Ectodermal cell (in vitro differentiated cells): ENCODE measurements around the gene TAF6.
A peak's percentile ranks its signal among the peaks of the same experiment; 100 is the strongest.

Source experiments
- H3K27ac ChIP-seq: 2 replicates; pipeline ENCODE4 v1.7.0; 2013; ENCODE audit warnings: mild to moderate bottlenecking, low read depth, low read length; ENCODE audit not compliant: insufficient read depth, poor library complexity, severe bottlenecking
- H3K27me3 ChIP-seq: 2 replicates; pipeline ENCODE4 v1.7.0; 2013; ENCODE audit warnings: mild to moderate bottlenecking, low read length; ENCODE audit not compliant: insufficient read depth, control insufficient read depth, poor library complexity, severe bottlenecking
- H3K36me3 ChIP-seq: one replicate; pipeline ENCODE4 v1.7.0; 2013; ENCODE audit warnings: low read length; ENCODE audit not compliant: control insufficient read depth, insufficient read depth
- H3K4me1 ChIP-seq: one replicate; pipeline ENCODE4 v1.7.0; 2013; ENCODE audit warnings: low read length; ENCODE audit not compliant: control insufficient read depth, insufficient read depth
- H3K4me3 ChIP-seq: 2 replicates; pipeline ENCODE4 v1.7.0; 2013; ENCODE audit warnings: low read depth, low read length, control low read depth; ENCODE audit not compliant: insufficient read depth
- H3K9me3 ChIP-seq: 2 replicates; pipeline ENCODE4 v1.7.0; 2013; ENCODE audit warnings: mild to moderate bottlenecking, low read length, moderate library complexity; ENCODE audit not compliant: control insufficient read depth
- WGBS, 2 experiments: methylation state at CpG; one replicate each; pipeline ENCODE4 v1.1.7; 2013; ENCODE audit warnings: missing lambda C conversion rate in 2 of 2; 5-methylcytosine and 5-hydroxymethylcytosine counted together

The TAF6 gene

DNA sequence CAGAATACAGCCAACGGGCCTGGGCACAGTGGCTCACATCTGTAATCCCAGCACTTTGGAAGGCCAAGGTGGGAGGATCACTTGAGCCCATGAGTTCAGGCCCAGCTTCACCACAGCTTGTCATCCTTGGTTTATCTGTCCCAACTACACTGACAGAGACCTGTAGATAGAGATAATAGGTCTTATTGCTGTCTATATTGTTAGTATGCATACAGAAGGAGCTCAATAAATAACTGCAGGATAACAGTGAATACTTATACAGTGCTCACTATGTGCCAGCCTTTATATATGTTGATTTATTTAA lies 1.5 kb upstream of the TAF6 start:
- Histone ChIP-seq H3K4me3 (peak overlapping the region; percentile 83), H3K9me3 (no peaks in the 10 kb centered on the region), H3K27me3 (no peaks in the 10 kb centered on the region), H3K36me3 (no peaks in the 10 kb centered on the region), H3K27ac (no peak overlapping the region), H3K4me1 (peaks cover 3% of the 10 kb centered on the region)
- WGBS, 2 experiments = 49 to 58% methylated on average over 1 of the region's 1 CpG

DNA sequence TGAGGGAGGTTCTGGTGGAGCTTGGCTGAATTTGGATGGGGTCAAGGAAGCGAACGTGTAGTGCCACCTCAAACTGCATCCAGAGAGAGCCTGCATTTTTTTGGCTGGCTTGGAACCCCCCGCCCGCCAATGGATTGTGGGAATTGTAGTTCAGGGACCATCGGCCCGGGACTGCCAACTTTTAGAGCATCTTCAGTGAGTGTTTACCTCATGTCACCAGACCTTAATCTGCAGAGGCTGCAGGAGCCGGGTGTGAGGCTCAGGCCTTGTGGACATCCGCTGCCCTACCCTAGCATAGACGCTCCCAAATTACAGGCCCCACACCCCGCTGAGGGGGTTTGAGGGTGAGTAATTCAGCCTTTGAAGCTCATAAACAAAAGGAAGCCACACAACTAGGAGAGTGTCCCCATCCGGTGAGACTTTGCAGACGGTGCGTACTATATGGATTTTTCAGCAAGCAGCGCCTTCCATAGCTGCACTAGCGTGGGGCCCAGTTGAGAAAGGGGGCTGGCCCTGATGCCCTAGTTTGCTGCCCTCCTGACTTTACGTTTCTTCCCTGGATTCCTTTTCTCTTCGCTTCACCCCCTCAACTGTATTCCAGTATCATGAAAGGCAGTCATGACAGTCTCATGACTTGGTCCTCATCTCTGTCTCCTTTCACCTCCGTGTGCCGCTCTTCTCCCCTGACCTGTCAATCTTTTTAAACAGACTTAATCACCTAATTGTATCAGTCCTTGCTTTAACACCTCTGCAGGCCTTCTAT lies 993 bp upstream of the TAF6 start:
- no peaks in the 10 kb centered on the region for H3K27me3 ChIP-seq
- no peaks in the 10 kb centered on the region for H3K36me3 ChIP-seq
- H3K4me3 ChIP-seq = peak overlapping the region; percentile 83
- no peaks in the 10 kb centered on the region for H3K9me3 ChIP-seq
- H3K4me1 ChIP-seq = peaks cover 3% of the 10 kb centered on the region
- H3K27ac ChIP-seq = peak overlapping the region; percentile 99
- WGBS, 2 experiments = 13 to 16% methylated on average over 19 of the region's 19 CpGs

DNA sequence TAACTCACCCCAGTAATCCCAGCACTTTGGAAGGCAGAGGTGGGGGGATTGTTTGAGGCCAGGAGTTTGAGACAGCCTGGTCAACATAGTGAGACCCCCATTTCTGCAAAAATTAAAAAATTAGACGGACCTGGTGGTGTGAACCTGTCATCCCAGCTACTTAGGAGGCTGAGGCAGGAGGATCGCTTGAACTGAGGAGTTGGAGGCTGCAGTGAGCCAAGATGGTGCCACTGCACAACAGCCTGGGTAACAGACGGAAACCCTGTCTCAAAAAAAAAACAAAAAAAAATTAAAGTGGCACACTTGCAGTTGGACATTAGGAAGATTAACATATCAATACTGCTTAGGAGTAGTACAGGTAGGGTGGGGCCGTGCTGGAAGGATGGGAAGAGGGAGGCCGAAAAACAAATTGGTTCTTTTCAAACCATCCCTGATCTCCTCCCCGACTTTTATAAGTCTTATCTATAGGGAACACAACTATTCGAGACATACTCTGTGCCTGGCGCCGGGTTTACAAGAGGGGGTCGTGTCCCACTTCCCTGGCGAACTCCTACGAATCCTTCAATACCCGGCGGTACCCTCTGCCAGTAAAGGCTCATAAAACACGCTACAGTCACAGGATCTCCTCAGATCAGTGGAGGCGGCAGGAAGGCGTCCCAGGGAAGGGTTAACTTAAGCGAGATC lies 628 bp downstream of the TAF6 start:
- Histone ChIP-seq H3K4me1 (peaks cover 3% of the 10 kb centered on the region), H3K4me3 (peak overlapping the region; percentile 83), H3K27ac (no peak overlapping the region), H3K9me3 (no peaks in the 10 kb centered on the region), H3K36me3 (peaks cover 7% of the 10 kb centered on the region), H3K27me3 (no peaks in the 10 kb centered on the region)
- WGBS, 2 experiments = 20 to 21% methylated on average over 18 of the region's 18 CpGs

DNA sequence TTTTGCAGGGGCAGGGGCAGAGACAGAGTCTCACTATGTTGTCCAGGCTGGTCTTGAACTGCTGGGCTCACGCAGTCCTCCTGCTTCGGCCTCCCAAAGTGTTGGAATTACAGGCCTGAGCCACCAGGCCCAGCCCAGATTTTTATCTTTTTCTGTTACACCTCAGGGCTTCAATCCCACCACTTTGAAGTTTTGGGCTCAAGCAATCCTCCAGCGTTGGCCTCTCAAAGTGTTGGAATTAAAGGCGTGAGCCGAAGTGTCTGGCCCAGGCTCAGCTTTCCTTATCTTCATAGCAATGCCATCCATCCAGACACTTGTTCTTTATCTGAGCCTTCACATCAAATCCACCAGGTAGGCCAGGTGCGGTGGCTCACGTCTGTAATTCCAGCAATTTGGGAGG lies 4.1 kb downstream of the TAF6 start:
- Histone ChIP-seq H3K4me1 (no peaks in the 10 kb centered on the region), H3K27me3 (no peaks in the 10 kb centered on the region), H3K36me3 (peaks cover 28% of the 10 kb centered on the region), H3K9me3 (no peaks in the 10 kb centered on the region), H3K4me3 (no peak overlapping the region), H3K27ac (no peak overlapping the region)
- 92 to 95% methylated on average over 7 of the region's 7 CpGs for WGBS, 2 experiments

DNA sequence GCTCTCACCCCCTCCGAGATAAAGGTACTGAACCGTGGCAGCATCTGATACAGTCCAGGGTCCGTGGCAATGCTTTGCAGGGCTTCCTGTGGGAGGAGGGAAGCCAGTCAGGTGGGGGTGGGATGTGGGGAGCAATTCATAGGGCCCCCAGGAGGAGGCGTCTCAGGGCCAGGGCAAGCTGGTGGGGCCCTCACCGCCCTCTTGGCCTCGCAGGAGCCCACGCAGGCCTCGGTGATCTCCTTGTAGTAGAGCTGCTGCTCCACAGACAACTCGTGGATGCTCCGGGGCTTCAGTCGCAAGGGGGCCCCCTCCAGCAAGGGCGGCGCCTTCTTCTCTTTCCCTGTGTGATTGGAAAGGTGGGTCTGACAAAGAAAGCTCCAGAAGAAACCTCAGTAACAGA lies 7.2 kb downstream of the TAF6 start:
- Histone ChIP-seq H3K4me3 (no peak overlapping the region), H3K4me1 (no peaks in the 10 kb centered on the region), H3K36me3 (peaks cover 52% of the 10 kb centered on the region), H3K27ac (no peak overlapping the region), H3K9me3 (no peaks in the 10 kb centered on the region), H3K27me3 (no peaks in the 10 kb centered on the region)
- WGBS, 2 experiments = 94 to 96% methylated on average over 13 of the region's 13 CpGs

DNA sequence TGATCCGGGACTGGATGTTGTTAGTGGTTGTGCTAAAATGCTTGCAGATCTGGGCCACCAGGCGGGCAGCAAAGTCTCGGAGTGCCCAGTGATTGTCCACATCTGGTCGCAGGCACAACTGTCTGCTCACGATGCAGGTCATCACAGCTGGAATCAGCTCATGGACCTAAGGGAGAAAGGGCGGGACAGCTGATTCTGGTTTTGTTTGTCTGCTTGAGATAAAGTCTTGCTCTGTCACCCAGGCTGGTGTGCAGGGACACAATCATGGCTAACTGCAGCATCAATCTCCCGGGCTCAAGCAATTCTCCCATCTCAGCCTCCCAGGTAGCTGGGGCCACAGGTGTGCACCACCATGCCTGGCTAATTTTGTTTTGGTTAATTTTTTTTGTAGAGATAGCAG lies 8.0 kb downstream of the TAF6 start:
- Histone ChIP-seq H3K9me3 (no peaks in the 10 kb centered on the region), H3K36me3 (peaks cover 53% of the 10 kb centered on the region), H3K27me3 (no peaks in the 10 kb centered on the region), H3K27ac (no peak overlapping the region), H3K4me1 (no peaks in the 10 kb centered on the region), H3K4me3 (no peak overlapping the region)
- WGBS, 2 experiments = 95 to 96% methylated on average over 7 of the region's 7 CpGs

DNA sequence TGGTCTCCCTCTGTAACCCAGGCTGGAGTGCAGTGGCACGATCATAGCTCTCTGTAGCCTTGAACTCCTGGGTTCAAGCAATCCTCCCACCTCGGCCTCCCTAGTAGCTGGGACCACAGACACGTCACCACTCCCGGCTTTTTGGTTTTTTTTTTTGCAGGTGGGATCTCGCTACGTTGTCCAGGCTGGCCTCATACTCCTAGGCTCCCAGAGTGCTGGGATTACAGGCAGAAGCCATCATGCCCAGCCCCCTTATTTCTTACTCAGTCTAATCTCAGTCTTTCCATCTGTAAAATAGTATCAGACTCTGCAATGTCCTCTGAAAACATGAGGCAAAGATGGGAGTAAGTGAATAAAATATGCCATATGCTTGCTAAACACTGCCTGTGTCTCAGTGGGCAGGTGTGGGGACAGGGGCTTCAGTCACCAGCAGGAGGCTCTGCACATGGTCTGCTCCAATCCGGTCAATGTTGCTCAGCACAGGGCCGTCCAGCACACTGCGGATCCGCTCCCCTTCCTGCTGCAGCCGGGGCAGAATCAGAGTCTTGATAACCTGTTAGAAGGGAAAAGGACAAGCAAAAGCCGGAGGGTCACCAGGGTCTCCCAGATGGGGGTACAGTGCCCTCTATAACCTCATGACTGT lies 9.5 kb downstream of the TAF6 start:
- H3K36me3 ChIP-seq = peaks cover 66% of the 10 kb centered on the region
- H3K27ac ChIP-seq = no peak overlapping the region
- no peak overlapping the region for H3K4me3 ChIP-seq
- H3K9me3 ChIP-seq = no peaks in the 10 kb centered on the region
- no peaks in the 10 kb centered on the region for H3K27me3 ChIP-seq
- H3K4me1 ChIP-seq = no peaks in the 10 kb centered on the region
- WGBS, 2 experiments = 85 to 86% methylated on average over 12 of the region's 12 CpGs

DNA sequence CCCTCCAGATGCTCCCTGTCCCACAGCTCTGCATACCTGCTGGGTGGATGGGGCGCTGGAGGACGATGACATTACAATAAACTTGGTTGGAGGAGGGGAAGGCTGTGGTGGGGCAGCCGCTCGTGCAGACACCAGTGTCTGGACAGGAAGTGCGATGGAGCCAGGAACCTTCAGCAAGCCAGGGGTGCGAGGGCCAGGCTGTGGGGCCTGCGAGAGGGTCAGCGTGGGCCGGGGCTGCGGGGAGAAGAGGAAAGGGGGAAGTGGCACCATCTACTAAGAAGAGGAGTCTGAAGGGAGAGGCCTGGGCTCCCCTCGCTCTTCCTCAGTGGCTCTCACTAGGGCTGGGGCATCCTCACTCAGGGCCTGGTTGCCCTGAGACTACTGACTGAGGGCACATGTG lies 11.3 kb downstream of the TAF6 start:
- Histone ChIP-seq H3K27ac (no peak overlapping the region), H3K4me1 (no peaks in the 10 kb centered on the region), H3K27me3 (no peaks in the 10 kb centered on the region), H3K4me3 (no peak overlapping the region), H3K36me3 (peaks cover 54% of the 10 kb centered on the region), H3K9me3 (no peaks in the 10 kb centered on the region)
- WGBS, 2 experiments = 94 to 96% methylated on average over 11 of the region's 11 CpGs

DNA sequence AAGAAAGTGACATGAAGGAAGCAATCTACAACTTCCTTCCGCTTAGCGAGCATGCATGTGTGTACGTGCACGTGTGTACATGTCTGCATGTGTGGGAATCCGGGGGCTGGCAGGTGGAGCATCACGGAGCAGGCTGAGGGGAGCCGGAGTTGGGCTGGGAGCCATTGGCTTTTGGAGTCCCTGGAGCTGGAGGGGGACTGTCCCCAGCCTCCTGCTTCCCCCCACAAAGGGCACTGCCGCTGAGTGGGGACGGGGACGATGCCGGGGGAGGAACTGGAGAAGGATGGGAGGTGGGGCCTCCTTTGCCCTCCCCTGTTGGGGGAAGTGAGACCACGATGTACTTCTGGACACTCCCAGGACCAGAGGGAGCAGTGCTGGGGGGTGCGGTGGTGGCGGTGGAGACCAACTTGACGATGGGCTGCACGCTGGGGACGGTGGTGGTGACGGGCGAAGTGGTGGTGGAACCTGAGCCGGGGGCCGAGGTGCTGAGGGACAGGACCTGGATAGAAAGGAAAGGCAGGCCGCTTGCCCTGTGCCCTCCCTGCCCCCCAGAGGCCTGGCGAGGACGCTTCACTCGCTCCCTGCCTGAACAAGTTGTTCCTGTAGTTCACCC lies 11.9 kb downstream of the TAF6 start:
- no peak overlapping the region for H3K4me3 ChIP-seq
- H3K9me3 ChIP-seq = no peaks in the 10 kb centered on the region
- H3K27ac ChIP-seq = no peak overlapping the region
- no peaks in the 10 kb centered on the region for H3K27me3 ChIP-seq
- 94 to 96% methylated on average over 25 of the region's 25 CpGs for WGBS, 2 experiments
- H3K4me1 ChIP-seq = no peaks in the 10 kb centered on the region
- H3K36me3 ChIP-seq = peaks cover 53% of the 10 kb centered on the region

DNA sequence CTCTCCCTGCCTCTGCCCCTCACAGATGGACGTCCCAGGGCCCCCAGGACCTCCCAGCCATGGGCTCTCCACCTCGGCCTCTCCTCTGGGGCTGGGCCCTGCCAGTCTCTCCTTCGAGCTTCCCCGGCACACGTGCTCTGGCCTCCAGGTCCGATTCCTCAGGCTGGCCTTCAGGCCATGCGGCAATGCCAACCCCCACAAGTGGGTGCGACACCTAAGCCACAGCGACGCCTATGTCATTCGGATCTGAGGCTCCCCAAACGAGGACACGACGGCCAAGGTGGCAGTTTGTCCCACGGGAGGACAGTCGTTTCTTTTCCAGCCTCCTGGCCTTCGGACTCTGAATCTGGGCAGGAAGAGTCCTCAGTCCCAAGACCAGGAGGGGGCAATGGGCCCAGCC lies 12.5 kb downstream of the TAF6 start:
- Histone ChIP-seq H3K4me1 (no peaks in the 10 kb centered on the region), H3K36me3 (peaks cover 49% of the 10 kb centered on the region), H3K4me3 (no peak overlapping the region), H3K9me3 (no peaks in the 10 kb centered on the region), H3K27ac (no peak overlapping the region), H3K27me3 (no peaks in the 10 kb centered on the region)
- WGBS, 2 experiments = 95 to 96% methylated on average over 17 of the region's 17 CpGs
